GM12864 (cell line): ENCODE measurements around the gene MTUS2.

ENCODE experiments used
- DNase-seq: peaks from one replicate; pipeline ENCODE4 v3.0.0-alpha.2; 2011; ENCODE audit warnings: low read depth
- H3K4me3 ChIP-seq: 2 replicates; pipeline ENCODE4 v1.5.1; 2011; ENCODE audit warnings: mild to moderate bottlenecking, low read depth, low read length, control low read depth
- TF ChIP-seq, protein P1 (sequence below): IDR thresholded peaks from 2 replicates; pipeline ENCODE4 v1.5.1; 2011; ENCODE audit warnings: low read depth, mild to moderate bottlenecking, moderate library complexity, low read length, control low read depth, inconsistent platforms; ENCODE audit errors: missing control alignments

The MTUS2 gene

DNA sequence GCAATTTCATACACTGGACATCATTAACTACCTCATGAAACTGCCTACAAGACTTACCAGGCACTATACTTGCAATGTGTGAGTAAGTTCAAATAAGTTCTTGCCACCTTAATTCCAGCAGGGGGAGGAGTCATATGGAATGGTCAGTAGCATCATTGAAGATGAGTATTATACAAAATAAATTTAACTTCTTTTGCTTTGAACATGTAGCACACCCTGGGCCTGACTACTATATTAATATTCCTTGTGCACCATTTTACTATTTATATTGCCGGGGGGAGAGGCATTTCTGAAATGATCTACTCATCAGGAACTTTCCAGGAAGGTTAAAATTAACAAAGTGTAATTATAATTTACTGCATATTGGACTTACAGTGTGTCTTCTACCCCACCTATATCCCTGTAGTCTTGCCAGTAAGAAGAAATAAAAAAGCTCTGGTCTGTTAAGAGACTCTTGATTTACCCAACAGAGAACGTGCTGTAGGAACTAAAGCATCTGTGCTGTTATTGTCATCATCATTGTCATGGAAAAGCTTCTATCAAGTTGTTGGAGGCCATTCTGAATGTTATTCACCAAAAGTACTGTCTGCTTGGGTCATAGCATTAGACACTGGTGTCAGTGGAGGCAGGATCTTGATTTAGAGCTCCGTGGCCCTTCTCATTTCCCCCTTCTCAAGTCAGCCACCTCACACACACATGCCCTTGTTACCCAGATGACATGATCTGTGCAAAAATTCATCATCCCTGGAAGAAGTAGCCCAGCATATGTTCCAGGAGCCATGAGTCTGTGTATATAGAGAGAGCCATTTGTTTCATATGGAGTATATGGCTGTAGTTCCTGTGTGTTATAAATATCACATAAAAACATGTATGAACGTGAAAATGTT is 147.1 kb downstream of the MTUS2 start:
- DNase-seq, result no peak
- TF ChIP-seq, protein P1, sequence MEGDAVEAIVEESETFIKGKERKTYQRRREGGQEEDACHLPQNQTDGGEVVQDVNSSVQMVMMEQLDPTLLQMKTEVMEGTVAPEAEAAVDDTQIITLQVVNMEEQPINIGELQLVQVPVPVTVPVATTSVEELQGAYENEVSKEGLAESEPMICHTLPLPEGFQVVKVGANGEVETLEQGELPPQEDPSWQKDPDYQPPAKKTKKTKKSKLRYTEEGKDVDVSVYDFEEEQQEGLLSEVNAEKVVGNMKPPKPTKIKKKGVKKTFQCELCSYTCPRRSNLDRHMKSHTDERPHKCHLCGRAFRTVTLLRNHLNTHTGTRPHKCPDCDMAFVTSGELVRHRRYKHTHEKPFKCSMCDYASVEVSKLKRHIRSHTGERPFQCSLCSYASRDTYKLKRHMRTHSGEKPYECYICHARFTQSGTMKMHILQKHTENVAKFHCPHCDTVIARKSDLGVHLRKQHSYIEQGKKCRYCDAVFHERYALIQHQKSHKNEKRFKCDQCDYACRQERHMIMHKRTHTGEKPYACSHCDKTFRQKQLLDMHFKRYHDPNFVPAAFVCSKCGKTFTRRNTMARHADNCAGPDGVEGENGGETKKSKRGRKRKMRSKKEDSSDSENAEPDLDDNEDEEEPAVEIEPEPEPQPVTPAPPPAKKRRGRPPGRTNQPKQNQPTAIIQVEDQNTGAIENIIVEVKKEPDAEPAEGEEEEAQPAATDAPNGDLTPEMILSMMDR, result no peak

DNA sequence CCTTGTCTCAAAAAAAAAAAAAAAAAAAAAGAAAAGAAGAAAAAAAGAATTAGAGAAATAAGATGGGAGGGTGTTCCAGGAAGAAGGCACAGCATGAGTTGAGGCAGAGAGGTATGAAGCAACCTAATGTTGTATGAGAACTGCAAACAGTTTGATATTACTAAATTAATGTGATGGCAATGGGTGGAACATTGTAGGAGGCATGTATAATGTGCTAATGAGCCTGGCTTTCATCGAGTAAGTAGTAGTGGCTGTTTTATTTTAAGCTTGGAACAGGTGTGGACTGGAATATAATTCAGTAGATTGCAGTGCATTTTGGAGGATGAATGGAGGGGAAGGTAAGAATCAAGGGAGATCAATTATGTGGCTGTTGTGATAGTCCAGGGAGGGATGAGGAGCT is 156.1 kb downstream of the MTUS2 start:
- no peak for DNase-seq
- H3K4me3 ChIP-seq, result no peak overlapping the region
- TF ChIP-seq, protein P1, result no peak

More for the DNA sequence above, 147.1 kb downstream of the MTUS2 start:
- no peak overlapping the region for H3K4me3 ChIP-seq

DNA sequence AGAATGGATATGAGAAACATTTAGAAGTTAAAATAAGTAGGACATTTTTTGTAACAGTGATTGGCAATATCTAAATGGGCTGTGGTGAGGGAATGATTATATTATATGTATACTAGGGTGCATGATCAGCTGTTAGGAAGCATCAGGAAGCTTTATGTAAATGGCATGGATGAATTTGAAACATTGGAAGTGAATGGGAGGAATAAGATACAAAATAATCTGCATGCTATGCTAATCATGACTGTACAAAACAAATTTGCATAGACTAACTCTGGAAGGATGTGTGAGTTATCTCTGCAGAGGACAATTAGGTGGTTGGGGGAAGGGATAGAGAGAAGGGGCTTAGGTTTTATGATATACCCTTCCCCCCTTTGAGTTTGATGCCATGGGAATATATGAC is 156.5 kb downstream of the MTUS2 start:
- no peak for DNase-seq
- TF ChIP-seq, protein P1, result no peak
- H3K4me3 ChIP-seq, result no peak overlapping the region

DNA sequence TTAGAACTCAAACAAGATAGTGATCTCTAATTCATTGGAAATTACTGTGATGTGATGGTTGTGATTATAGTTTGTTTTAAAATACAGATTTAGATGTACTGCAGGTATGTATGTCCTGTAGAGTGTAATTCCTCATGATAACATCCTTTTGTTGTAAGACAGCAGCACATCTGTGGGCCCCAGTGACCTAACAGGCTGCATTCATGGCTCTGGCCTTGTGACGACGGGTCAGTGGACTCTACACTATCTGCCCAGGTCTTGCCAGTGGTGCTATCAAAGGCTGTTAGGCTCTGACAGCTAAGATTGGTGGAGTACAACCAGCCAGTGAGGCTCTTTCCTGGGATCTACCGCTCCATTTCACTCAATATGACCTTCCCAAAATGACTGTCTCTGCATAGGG is 158.4 kb downstream of the MTUS2 start:
- H3K4me3 ChIP-seq, result no peak overlapping the region
- no peak for DNase-seq
- TF ChIP-seq, protein P1, result no peak

DNA sequence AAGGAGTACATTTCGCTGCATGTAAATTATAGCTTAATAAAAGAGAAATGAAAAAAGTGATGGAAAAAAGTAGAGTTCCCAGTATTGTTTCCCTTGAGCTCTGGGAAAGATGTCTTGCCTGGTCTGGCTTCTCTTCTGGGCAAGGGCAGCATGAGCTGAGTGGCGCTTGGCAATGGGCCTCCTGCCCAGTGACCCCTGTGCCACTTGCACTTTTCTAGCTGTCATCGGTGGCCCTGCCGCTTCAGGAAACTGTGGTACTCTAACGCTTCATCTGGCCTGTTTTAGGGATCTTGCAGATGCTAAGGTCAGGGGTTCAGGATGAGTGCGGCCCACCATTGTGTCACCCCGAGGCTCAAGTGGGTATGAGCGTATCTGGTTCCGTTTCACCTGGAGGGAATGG is 161.4 kb downstream of the MTUS2 start:
- DNase-seq, result no peak
- H3K4me3 ChIP-seq, result no peak overlapping the region
- TF ChIP-seq, protein P1, result no peak

DNA sequence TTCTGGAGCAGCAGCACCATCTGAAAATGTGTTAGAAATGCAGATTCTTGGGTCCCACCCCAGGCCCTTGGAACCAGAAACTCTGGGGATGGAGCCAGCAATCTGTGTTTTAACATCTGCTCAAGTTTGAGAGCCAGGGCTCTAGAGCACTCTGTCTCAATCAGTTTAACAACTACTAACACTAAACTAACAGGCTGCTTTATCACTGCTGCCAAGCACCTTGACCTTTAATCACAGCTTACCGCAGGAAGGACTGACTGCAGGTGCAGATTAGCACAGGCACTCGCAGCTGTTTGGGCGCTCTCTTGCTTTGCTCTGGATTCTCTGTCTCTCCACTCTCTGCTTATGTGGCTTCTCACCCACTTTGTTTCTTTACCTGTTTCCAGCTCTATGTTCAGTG is 163.5 kb downstream of the MTUS2 start:
- no peak overlapping the region for H3K4me3 ChIP-seq
- DNase-seq, result no peak
- TF ChIP-seq, protein P1, result no peak

DNA sequence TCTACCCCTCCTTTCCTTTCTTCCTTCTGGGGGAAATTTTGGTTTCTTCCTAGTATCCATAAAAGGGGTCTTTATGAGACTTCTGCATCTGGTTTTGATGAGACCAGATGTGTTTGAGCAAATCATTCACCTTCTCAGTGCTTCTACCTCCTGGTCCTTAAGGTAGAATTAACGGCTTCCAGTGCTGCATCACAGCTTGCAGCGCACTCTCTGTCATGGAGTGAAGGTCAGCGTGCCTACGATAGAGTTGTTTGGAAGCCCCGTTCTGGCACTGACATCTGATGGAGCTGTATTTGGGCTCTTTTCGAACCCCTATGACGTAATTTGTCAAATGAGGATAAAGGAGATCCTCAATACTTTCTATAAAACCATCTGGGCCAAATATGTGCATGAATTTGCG is 164.2 kb downstream of the MTUS2 start:
- TF ChIP-seq, protein P1, result no peak
- DNase-seq, result no peak
- no peak overlapping the region for H3K4me3 ChIP-seq
